ENCODE measurements around the gene MTCL1. TPM values are rescaled to one million over a fixed set of nuclear protein-coding genes. Genes with fewer than 3 reads are reported as not detected.

The MTCL1 gene
- total and polyA plus RNA-seq, 9 donors, result 2.2 to 9.6 (median 6.5) TPM

DNA sequence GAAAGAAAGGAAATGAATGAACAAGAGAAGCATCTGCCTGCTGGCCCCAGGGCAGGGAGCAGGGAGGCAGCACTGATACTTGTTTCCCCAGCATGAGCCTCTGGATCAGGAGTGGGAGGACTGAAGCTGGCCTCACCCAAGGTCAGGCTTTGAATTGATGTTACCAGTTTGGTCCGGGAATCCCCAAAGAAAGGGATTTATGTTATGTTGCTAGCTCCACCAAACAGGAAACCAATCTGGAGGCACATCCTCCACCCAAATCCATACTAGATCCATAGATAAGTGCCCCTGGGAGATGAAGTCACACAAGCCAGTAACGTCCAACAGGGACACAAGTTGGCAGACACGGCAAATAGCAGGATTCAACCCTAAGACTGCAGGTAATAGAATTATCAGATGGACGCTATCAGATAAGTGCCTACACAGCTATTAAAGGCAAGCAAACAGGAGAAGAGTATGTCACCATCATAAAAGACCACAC lies 85.9 kb downstream of the MTCL1 start:
- intact Hi-C loops (cut with DNase I), result no loop called here
- Histone ChIP-seq H3K27ac (no peak overlapping the region), H3K4me3 (no peak overlapping the region), H3K4me1 (ENCODE audit: insufficient read depth) (no peaks in the 10 kb centered on the region), H3K36me3 (no peaks in the 10 kb centered on the region), H3K9me3 (no peaks in the 10 kb centered on the region), H3K27me3 (no peaks in the 10 kb centered on the region)
- TF ChIP-seq POLR2A (IDR thresholded peaks at IDR 0.05) (no peak), EP300 (IDR thresholded peaks at IDR 0.05) (no peak)
- TF ChIP-seq, protein P1, sequence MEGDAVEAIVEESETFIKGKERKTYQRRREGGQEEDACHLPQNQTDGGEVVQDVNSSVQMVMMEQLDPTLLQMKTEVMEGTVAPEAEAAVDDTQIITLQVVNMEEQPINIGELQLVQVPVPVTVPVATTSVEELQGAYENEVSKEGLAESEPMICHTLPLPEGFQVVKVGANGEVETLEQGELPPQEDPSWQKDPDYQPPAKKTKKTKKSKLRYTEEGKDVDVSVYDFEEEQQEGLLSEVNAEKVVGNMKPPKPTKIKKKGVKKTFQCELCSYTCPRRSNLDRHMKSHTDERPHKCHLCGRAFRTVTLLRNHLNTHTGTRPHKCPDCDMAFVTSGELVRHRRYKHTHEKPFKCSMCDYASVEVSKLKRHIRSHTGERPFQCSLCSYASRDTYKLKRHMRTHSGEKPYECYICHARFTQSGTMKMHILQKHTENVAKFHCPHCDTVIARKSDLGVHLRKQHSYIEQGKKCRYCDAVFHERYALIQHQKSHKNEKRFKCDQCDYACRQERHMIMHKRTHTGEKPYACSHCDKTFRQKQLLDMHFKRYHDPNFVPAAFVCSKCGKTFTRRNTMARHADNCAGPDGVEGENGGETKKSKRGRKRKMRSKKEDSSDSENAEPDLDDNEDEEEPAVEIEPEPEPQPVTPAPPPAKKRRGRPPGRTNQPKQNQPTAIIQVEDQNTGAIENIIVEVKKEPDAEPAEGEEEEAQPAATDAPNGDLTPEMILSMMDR (IDR thresholded peaks at IDR 0.05), result no peak
- DNase-seq, result no peak
- WGBS, 3 donors, result 70 to 74% (median 72%) methylated on average over 4 of the region's 4 CpGs

DNA sequence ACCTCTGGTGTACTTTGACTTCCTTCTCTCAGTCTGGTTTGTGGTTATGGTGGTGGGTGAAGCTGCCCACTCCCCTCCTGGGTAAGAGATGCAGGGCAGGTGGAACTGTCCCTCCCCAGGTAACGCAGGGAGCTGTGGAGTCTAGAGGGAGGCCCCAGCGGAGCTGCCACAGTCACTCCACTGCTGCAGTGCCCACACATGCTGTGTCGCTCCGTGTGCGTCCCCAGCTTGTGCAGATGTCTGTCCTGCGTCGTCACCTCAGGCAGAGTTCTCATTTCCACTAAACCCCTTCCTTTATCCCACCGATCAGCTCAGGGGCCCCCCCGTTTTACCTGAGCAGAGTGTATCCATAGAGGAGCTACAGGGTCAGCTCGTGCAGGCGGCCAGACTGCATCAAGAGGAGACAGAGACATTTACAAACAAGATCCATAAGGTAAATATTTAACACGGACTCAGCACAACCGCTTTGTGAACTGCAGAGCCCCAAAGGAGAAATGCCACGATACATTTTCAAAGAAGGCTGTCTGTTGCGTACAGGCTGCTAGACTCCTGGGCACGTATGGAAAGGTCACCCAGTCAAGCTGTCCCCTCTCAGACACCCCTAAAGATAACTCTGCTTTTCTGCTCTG lies 87.4 kb downstream of the MTCL1 start:
- 92 to 95% (median 94%) methylated on average over 16 of the region's 16 CpGs for WGBS, 3 donors
- Histone ChIP-seq H3K27me3 (no peaks in the 10 kb centered on the region), H3K4me1 (ENCODE audit: insufficient read depth) (no peaks in the 10 kb centered on the region), H3K27ac (no peak overlapping the region), H3K9me3 (no peaks in the 10 kb centered on the region), H3K36me3 (no peaks in the 10 kb centered on the region), H3K4me3 (no peak overlapping the region)
- DNase-seq, result no peak
- TF ChIP-seq POLR2A (IDR thresholded peaks at IDR 0.05), result no peak
- no peak for TF ChIP-seq EP300 (IDR thresholded peaks at IDR 0.05)
- TF ChIP-seq, protein P1 (IDR thresholded peaks at IDR 0.05), result no peak
- intact Hi-C loops (cut with DNase I), result no loop called here

- intact Hi-C loops (cut with DNase I), result no loop called here
- H3K27me3 ChIP-seq, result no peaks in the 10 kb centered on the region
- H3K4me1 ChIP-seq (ENCODE audit: insufficient read depth), result no peaks in the 10 kb centered on the region
- WGBS, 3 donors, result 83 to 86% (median 85%) methylated on average over 13 of the region's 13 CpGs
- H3K9me3 ChIP-seq, result no peaks in the 10 kb centered on the region
- H3K4me3 ChIP-seq, result no peak overlapping the region
- no peaks in the 10 kb centered on the region for H3K36me3 ChIP-seq
- no peak for TF ChIP-seq POLR2A (IDR thresholded peaks at IDR 0.05)
- TF ChIP-seq, protein P1 (IDR thresholded peaks at IDR 0.05), result no peak
- no peak for TF ChIP-seq EP300 (IDR thresholded peaks at IDR 0.05)
- H3K27ac ChIP-seq, result no peak overlapping the region
- DNase-seq, result no peak
Observed at GRCh38 chr18:8793445-8794155, 88.2 kb downstream of the MTCL1 start.

DNA sequence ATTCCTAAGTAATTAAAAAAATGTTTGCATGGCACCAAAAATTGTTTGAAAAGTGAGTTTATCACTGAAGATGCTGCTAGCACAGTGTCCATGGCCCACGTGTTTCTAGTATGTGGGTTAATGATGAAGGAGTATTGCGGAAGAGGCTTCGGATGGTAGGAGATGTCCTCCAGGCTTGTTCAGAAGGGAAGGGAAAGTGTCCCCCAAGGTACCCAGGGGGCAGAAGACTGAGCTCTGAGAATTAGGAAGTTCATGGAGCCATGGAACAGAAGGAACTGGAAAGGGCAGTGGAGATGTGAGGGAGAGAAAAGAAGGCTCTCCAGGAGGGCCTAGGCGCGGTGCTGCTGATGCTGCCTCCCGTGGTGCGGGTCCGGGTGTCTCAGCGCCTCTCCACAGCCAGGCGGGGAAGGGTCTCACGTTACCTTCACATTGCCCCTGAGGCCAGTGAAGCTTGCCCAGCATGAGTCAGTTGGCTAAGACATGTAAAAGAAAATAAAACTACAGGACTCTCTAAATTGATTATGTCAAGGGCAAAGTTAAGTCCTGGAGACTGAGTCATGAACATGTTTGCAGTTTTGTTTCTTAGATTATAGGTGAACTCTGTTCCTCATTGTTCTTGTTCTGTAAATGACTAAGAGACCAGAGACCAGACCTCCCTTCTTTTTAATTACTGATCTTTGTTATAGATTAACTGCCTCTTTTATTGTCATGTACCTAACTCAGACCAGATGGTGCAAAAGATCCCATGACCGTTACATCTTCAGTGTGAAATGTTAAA lies 89.0 kb downstream of the MTCL1 start:
- TF ChIP-seq EP300 (IDR thresholded peaks at IDR 0.05) (no peak), POLR2A (IDR thresholded peaks at IDR 0.05) (no peak)
- TF ChIP-seq, protein P1 (IDR thresholded peaks at IDR 0.05), result no peak
- intact Hi-C loops (cut with DNase I), result no loop called here
- H3K4me3 ChIP-seq, result no peak overlapping the region
- DNase-seq, result no peak
- H3K9me3 ChIP-seq, result no peaks in the 10 kb centered on the region
- no peaks in the 10 kb centered on the region for H3K4me1 ChIP-seq (ENCODE audit: insufficient read depth)
- no peaks in the 10 kb centered on the region for H3K36me3 ChIP-seq
- H3K27me3 ChIP-seq, result no peaks in the 10 kb centered on the region
- 82 to 86% (median 84%) methylated on average over 12 of the region's 12 CpGs for WGBS, 3 donors
- no peak overlapping the region for H3K27ac ChIP-seq

Measured in ovary (tissue), 9 donors.